Activated CD8-positive, alpha-beta memory T cell treated with anti-CD3 and anti-CD28 coated beads for 4 hours (primary cell): ENCODE data around the gene IL17REL.

Experiments used
- DNase-seq, 2 donors: peaks; one replicate each; pipeline ENCODE4 v3.0.0-alpha.2; 2020; ENCODE audit warnings: low read depth in 2 of 2

IL17REL gene

GRCh38 chr22:50046019-50046415 lies 33.5 kb upstream of the IL17REL start:
- DNase-seq = no peak

GRCh38 chr22:50045211-50046018 lies 32.9 kb upstream of the IL17REL start:
- no peak for DNase-seq

GRCh38 chr22:50044485-50045118 lies 32.0 kb upstream of the IL17REL start:
- no peak for DNase-seq

- DNase-seq = no peak
Measured at GRCh38 chr22:50041361-50042065, 28.9 kb upstream of the IL17REL start.

GRCh38 chr22:50040717-50041116 lies 28.2 kb upstream of the IL17REL start:
- no peak for DNase-seq

GRCh38 chr22:50039669-50040443 lies 27.3 kb upstream of the IL17REL start:
- DNase-seq = no peak

GRCh38 chr22:50035976-50036724 lies 23.6 kb upstream of the IL17REL start:
- DNase-seq = no peak

- DNase-seq = no peak
Measured at GRCh38 chr22:50035131-50035881, 22.7 kb upstream of the IL17REL start.

- no peak for DNase-seq
Measured at GRCh38 chr22:50034126-50035081, 21.8 kb upstream of the IL17REL start.

GRCh38 chr22:50032941-50033601 lies 20.5 kb upstream of the IL17REL start:
- no peak for DNase-seq

- DNase-seq = no peak
Measured at GRCh38 chr22:50032109-50032871, 19.7 kb upstream of the IL17REL start.

- DNase-seq = no peak
Measured at GRCh38 chr22:50031189-50032091, 18.9 kb upstream of the IL17REL start.

GRCh38 chr22:50030297-50031188 lies 18.0 kb upstream of the IL17REL start:
- peak; percentile 66 to 70 for DNase-seq

GRCh38 chr22:50027639-50028537 lies 15.3 kb upstream of the IL17REL start:
- peak in 1 of 2 donors; percentile 52 for DNase-seq

- DNase-seq = no peak
Measured at GRCh38 chr22:50025993-50026392, 13.4 kb upstream of the IL17REL start.
